HG03442 (cell line): ENCODE data around the gene STAT4.
A peak's percentile ranks its signal among the peaks of the same experiment; 100 is the strongest.

Source experiments
- ATAC-seq: cut with Tn5 transposase; IDR thresholded peaks from one replicate; pipeline ENCODE4 v1.9.1; 2021; ENCODE audit warnings: mild to moderate bottlenecking, moderate library complexity; ENCODE audit not compliant: unreplicated experiment

STAT4 gene

GRCh38 chr2:191150600-191151330, at the start of gene STAT4:
TSS of gene STAT4 (minus strand) at chr2:191150994. CDS start at chr2:191148203, 2,791 bp downstream.
- peak; percentile 88 for ATAC-seq

DNA sequence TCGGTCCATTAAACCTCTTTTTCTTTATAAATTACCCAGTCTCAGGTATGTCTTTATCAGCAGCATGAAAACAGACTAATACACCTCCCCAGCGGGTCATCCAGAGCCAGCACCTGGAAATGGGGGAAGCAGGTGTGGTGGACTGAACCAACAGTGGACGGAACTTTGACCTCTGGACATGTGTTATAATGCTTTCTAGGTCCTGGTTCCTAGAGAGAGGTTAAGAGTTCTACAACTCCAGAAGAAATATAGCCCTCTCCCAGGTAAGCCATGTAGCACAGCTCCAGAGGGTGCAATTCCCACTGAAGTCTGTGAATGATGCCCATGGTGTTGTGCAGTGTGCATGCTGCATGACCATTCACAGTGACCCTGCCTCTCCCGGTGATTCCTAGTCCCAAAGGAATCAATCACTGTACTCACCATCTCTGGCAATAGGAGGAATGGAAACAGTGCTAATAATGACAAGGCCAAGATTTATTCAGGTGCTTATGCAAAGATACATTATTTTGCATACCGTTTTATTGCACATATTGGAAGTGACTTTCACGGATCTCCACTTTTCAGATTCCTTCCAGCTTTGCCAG, 49.2 kb upstream of the STAT4 start:
- no peak for ATAC-seq

DNA sequence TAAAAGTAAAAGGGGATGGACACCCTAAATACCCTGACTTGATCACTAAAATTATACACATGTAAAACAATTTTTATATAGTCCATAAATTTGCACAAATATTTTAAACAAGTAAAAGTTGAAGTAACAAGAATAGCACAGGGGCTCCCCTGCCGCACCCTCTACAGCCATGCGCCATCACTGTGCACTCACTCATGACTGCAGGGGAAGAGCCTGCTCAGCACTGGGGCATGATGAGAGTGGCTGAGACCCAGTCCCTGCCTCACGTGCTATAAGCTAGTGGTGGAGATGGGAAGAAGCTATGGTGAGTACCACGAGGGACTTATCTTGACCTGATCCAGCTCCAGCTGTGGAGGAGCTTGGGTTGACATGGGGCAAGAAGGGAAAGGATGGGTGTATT, 47.5 kb upstream of the STAT4 start:
- no peak for ATAC-seq

DNA sequence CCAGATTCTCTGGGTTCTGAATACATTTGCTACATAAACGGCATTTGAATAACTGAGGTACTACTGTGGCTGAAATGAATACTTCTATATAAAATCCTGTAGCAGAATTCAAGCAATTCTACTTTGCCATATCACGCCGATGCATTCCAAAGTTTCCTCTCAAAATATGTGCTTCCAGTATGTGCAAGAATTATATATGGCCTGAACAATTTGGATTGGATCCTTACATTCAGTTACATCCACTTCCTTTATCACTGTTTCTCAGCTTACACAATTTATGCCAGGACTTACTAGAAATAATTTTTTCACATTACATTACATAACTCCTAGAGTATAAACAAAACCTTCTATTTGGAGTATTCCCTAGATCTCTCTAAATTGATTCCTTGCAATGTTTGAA, 46.3 kb upstream of the STAT4 start:
- no peak for ATAC-seq

DNA sequence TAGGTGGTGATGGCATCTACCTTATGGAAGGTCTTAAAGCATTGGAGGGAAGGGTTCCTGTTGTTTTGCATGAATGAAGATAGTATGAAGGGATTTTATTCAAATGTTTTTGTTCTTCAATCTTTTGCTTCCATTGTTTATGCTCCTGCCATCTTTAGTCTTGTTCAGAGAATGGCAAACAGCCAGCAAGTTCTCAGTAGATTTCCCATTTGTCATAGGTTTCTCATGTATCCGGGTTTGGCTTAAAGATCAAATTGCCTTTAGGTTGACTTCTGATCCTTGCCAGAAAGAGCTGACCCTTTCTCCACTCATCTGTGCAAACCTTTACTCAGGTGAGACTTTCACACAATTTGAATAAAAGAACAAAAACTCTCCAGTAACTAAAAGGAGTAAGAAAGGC, 44.2 kb upstream of the STAT4 start:
- ATAC-seq = no peak

GRCh38 chr2:191190861-191191552, 40.2 kb upstream of the STAT4 start:
- ATAC-seq = no peak

GRCh38 chr2:191190435-191190834, 39.6 kb upstream of the STAT4 start:
- ATAC-seq = no peak

- no peak for ATAC-seq
These were observed 38.4 kb upstream of the STAT4 start for GRCh38 chr2:191189112-191189635.

DNA sequence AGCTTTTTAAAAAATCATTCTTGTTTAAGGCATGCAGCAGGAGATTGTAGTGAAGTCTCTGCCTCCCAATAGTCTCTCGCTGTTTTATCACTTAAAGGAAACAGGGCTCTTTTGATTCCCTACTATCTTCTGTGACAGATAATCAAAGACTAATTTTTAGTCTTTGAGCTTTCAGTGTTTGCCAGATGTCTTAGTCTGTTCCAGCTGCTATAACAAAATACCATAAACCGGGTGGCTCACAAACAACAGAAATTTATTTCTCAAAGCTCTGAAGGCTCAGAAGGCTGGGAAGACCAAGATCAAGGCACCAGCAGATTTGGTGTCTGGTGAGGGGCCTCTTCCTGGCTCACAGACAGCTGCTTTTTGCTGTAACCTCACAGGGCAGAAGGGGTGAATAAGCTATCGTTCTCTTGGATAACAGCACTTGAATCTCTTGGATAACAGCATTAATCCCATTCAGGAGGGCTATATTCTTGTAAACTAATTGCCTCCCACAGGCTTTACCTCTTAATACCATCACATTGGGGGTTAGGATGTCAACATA, 37.8 kb upstream of the STAT4 start:
- no peak for ATAC-seq

- ATAC-seq = no peak
These were observed 36.5 kb upstream of the STAT4 start for GRCh38 chr2:191187105-191187829.

DNA sequence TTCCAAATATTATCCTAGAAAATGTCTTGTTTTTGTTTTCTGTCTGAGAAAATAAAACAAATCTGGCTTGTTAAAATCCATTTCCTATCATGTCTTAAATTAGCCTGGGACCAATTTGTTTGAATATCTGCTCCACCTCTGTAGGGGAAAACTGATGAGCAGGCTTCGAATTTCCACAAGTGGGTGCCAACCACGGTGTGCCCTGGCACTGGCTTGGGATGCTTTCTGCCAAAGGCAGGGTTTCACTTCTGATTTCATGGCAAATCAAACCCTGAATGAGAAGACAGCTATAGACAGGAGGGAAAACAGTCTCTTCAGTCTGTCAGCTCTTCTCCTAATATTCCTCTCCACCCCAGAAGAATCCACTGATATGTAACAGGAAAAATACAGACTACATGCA, 33.7 kb upstream of the STAT4 start:
- ATAC-seq = no peak

DNA sequence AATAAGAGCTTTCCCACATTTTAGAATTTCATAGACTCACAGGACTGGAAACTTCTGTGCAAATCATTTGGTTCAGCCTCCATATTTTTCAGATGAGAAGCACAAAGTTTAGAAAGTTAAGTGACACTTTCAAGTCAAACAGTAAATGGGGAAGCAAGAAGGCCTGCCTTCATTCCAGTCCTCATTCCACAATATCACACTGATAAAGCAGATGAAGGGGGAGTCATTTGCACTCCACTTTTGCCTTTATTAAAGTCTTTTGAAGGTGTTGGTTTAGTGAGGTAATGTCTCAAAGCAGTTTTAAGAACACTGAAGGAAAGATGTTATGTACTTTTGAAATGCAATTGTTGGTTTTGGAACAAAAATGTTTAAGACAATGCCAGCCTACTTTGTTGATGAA, 32.7 kb upstream of the STAT4 start:
- ATAC-seq = no peak

- no peak for ATAC-seq
These were observed 32.3 kb upstream of the STAT4 start for GRCh38 chr2:191183081-191183480.

DNA sequence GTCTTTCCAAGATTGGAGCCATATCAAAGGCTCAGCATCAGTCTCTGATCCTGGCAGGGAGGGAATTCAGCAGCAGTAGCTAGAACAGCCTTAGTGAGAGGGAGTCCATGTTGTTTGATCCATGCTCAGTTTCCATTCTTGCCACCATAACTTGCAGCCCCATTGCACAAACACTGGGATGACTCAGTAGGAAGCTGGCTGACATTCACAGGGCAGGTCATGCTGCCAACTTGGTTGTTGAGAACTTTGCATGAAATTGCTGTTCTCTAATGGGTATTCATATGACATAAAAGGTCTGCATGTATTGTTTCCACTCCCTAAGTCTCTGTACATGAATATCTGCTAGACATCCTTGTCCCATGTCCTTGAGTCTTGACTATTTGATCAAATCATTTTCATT, 29.9 kb upstream of the STAT4 start:
- ATAC-seq = no peak

DNA sequence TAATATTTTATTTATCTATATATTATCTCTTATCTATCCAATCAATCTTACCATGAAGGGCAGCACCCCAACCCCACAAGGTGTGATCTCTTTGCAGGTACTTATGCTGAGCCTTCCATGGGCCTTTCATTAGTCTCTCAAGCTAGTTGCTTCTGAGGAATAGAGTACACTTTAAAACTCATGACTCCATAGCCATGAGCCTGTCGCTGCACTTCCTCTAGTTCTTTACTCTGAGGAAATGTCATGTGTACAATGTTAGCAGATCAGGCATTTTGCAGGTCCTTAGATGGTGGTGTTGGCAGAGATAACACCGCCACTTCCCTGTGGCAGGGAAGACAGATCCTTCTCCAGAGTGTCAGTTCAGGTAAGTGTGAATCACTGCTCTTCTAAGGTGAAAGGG, 29.5 kb upstream of the STAT4 start:
- no peak for ATAC-seq

DNA sequence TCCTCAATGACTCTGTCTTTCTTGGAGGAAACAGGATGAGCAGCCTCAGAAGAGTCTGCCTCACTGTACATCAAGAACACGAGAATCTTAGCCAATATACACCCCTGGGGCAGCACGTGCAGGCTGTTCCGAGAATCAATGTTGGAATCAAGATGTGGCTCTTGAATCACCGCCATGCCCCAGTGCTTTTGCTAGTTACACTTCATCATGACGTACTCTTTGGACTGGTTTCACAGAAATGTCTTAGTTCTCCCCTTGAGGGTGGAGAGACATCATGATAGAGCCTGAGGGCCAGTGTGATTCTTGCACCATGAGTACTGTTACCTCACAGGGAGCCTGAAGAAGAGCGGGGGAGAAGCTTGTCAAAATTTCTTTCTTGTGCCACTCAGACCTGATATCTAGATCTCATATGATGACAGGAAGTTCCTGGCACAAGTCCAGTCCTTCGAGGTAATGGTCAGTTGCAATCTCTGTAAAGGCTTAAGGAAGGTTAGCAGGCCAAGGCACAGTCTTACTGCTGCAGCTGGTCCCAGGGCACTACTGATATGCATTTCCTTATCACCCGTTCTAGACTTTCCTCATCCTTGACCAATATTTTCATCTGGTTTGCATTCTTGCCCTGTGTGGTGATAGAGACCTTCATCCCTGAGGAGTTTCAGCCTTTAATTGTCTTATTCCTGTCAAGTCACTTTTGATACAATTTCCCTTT, 28.2 kb upstream of the STAT4 start:
- ATAC-seq = no peak

- no peak for ATAC-seq
These were observed 27.2 kb upstream of the STAT4 start for GRCh38 chr2:191177751-191178736.

GRCh38 chr2:191176801-191177438, 26.1 kb upstream of the STAT4 start:
- ATAC-seq = no peak

DNA sequence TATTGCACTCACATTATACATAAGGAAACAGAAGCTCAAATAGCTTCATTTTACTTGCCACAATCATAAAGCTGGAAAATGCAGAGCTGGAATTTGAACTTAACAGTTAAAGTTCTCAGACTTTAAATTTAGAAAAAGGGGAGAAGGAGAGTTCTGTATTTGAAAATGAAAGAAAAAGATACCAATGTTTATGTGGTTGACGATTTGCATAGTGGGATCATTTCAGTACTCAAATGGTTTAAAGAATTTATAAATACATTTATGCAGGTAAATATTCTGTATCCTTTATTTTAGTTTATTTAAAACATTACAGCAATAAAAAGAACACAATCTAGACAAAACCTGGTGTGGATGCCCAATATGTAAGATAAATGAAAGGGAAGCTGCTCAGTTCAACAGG, 25.5 kb upstream of the STAT4 start:
- peak; percentile 54 for ATAC-seq
